NCI-H1436 (cell line): ENCODE measurements around the gene BNC2.

Source experiments
- DNase-seq: peaks from one replicate; lab custom pipeline; 2025; lab: John Stamatoyannopoulos, UW

Gene BNC2

DNA sequence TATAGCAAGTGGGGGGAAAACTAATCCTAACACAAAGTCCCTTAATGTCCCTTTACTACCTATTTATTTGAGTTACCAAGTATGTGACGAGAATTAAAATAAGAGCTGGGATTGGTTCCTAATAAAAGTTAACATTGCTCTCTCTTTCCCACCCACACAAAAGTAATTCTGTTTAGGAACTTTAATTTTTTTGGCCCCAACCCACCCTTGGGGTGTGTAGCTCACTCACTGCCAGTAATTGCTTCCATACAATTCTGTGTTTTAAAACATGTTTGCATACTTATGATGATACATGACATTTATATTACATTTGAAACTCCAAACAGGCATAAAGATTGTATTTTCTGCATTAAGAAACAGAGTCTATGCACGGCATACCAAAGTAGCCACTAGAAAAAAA lies 106.5 kb downstream of the BNC2 start:
- DNase-seq: no peak

DNA sequence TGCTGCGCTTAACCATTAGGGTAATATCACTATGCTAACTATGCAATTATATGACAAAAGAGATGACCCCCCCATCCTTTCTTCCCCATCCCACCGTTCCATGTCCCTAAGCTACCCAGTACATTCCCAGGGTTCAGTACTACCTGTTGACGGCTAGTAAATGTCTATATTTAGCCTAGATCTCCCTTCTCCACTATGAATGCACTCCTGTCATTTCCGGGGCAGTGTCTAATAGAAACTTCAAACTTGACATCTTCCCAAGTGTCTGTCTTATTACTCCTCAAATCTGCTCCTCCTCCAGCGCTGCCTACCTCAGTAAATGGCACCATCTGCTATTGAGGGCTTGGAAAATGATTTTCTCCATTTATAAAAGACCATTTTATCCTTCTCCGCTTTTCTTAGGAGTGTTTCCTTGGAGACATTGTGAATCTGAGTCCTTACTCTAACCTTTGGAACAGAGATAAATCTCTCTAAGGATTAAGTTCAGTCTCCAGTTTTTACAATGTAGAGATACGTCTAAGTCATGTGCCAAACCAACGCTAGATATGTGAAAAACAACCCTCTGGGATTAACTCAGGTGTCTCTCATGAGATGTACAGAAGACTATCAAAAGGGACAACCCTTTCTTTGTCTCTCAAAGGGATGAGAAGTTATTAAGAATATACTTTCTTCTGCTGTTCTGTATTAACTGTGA lies 114.9 kb downstream of the BNC2 start:
- DNase-seq: no peak

DNA sequence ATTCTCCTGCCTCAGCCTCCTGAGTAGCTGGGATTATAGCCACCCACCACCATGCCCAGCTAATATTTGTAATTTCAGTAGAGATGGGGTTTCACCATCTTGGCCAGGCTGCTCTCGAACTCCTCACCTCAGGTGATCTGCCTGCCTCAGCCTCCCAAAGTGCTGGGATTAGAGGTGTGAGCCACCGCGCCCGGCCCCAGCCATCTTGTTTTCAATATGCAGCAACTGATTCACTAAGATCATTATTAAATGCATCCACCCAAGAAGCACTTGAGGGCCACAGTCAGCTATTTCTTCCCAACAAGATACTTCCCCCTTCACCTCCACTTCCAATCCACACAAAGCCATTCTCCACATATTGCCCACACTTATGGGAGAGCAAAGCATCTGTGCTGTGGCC lies 115.8 kb downstream of the BNC2 start:
- no peak for DNase-seq

DNA sequence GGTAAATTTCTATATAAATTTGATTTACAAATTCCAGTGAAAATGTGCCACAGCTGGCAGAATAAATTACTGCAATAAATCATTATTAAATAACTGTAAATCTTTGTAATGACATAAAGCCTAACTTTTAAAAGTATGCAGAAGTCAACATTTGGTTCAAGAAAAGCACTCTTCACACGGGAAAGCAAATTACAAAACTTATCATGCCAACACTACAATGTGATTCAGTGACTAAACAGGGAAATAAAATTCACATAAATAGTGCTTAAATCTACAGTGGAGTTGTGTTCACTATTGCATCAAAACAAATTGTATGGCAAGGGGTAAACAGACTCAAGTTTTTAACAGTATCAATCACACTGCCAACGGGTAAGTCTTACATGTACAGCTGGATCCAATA lies 117.2 kb downstream of the BNC2 start:
- no peak for DNase-seq

DNA sequence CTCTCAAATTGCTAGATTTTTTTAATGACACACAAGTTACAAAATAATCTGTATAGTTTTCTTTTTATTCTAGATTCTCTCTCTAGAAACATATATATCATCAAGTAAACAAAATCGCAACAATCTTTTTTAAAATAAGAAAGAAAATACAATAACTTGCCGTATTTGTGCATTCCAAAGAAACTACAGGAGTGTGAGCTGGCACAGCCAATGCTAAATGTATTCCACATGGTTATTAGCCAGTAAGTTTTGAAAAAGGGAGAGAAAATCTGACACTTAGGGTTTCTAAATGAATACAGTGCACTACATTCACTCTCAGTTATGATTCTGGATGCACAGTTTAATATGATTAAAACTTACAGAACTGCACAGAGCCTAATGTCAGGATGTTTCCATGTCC lies 117.9 kb downstream of the BNC2 start:
- DNase-seq: no peak

DNA sequence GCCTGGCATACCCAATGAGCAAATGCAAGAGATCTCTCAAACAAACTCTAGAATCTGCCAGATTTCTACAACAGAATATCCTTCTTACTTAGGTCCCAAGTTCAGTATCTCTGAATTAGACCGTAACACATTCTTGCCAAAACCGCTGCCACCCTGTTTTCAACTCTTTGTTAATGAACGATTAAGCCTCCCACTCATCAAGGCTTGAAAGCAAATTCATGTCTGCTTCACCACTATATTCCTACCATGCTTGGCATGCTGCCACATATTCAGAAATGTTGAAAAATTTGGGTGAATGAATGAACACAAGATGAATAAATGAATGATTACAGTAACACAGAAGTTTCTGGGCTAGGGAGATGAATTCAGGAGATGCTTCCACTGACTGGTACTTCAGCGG lies 119.9 kb downstream of the BNC2 start:
- DNase-seq: no peak

DNA sequence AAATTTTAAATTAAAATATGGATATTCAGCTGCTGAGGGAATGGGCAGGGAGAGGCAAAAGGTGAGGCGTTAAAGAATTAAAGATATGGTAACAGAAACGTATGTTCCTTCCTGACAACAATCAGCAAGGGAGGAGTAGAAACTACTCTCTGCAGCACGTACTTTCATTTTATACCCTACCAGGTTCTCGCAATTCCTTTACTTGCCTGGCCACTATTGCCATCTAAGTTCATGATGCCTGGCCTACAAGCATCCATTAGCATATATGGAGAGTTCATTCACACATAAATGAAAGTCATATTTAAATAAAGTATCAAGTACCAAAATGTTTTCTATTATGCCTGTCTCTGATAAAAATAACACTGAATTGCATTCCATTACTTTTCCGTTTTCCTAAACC lies 125.1 kb downstream of the BNC2 start:
- no peak for DNase-seq

DNA sequence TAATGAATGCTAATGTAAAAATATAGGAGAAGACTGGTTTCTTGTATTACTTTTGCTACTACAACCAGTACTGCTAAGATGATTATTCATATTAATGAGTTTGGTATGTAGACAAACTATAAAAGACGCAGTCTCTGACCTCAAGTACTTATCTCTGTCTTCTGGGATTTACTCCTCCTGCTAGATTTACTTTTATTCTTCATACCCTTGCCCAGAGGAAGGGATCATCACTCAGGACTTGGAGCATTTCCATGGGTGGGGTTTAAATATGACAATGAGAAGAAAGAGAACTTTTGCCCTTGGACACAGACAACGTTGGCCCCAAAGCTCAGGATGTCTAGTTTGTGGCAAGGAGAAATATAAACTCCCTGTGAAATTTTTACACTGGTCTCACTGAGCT lies 126.1 kb downstream of the BNC2 start:
- no peak for DNase-seq

DNA sequence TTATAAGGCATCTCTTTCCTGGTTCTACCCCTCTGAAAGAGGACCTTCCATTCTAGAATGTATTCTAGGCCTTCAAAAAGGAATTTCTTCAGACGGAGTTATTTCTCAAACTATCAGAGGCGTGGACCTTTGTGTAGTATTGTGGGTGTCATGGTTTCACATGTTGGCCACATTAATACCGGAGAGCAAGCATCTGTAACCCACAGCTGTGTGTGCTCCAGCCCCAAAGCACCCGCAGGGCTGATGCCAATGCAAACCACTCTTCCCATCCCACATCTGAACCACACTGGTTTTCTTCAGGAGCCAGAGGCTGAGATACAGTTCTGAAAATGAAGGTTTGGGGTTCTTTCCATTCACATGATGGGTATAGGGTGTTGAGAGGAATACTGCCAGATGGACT lies 127.1 kb downstream of the BNC2 start:
- DNase-seq: no peak

DNA sequence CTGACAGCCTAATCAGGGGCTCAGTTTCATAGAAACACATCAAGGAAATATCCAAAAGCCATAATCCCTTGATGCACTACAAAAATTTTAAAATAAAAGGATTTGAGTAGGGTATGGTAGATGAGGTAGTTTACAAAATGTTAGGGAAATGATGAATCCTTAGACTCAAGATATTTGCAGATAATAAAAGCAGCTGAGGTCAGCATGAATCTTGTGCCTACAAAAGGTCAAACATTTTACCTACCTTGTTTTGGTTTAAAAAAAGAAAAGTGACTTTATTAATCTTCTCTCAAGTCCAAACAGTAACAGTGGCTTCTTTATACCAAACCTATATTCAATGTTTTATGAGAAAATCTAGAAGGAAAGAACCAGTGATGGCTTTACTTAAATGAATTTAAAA lies 135.5 kb downstream of the BNC2 start:
- no peak for DNase-seq

DNA sequence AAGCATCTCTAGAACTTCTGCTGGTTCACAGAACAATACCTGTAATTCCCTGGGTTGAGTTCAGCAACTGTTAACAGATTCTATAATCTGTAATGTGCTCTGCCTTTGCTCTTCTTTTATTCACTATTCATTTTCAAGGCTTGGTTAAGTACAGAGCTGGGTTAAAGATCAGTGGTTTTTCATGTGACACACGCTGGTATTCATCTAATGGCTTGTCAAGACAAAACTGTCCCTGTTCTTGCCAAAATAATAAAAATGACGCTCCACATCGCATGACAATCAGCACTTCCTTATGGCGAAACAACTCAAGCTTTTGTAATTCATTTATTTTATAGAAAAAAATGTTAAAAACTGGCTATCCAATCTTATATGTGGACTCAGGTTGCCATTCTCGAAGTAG lies 137.9 kb downstream of the BNC2 start:
- DNase-seq: no peak

DNA sequence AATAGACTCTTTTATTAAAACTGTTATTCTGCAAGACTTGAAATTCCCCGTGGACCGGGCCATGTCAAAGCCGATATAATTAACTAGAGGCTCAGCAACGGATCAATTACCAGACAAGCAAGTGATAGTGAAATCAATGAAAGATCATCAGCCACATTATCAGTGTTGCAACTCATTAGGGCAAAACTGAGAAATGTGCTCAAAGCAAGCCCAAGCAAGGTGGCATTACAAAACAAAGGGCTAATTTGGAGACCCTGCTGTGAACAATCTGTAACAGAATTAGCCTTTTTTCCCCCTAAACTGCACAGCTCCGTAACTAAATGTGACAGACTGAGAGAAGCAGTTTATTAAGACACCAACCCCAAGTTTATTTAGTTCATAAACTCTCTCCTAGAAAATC lies 140.3 kb downstream of the BNC2 start:
- no peak for DNase-seq

DNA sequence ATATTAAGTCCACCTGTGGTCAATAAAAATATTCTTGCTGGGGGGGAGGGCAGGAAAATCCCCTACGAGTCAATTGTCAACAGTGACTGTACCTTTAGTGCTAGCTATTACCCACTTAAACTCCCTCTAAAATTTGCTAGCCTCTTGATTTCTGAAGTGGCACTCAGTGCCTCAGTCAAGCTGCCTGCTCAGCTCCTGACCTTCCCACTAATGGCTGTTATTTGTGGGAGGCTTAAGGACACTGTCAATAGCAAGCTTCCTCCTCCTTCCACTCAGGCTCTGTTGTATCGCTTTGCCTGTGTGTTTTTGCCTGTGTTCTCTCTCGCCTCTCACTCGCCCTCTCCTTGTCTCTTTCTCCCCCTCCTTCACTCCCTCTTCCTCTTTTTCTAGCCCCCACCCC lies 140.8 kb downstream of the BNC2 start:
- DNase-seq: peak; percentile 85

DNA sequence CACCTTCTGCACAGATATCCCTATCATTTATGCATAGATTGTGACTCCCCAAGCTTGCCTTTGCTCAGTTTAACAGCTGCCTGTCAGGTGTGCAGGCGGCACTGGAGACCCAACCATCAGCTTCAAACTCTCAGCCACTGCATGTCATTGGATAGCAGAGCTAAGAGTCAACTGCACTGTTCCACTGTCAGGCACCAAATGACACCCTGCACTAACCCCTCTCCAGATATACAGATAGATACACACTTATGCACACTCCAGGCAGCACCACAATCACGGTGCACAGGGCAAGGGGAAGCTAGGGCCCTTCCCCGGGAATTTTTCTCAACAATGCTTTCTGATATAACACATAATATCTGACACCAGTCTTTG lies 142.3 kb downstream of the BNC2 start:
- no peak for DNase-seq

DNA sequence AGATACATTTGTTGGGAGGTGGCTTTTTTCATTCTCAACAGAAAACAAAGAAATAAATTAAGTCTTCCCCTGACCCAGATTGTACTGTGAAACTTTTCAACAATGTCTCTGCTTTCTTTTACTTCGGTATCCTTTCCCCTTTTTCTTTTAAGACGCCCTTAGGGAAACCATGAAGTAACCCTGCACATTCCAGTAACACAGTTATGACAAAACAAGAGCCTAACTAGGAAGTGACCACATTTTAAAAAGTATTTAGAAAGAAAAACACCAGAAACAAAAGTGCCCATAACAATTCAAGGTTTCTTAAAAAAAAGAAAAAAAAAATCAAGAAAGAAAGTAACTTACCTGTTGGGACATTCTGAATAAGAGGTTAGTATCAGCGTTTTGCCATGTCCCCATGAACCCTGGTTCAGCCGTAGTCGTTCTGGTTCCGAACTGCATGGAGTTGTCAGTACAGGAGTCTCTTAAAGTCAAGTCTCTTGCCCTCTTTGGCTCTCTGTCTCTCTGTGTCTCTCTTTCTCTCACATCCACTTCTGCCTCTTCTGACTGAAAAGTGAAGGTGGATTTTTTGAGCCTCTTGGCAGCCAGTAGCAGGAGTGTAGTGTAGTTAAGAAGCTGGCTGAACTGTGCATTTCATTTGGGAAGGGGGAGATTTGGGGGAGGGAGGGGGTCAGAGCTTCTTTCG lies 142.9 kb downstream of the BNC2 start:
- no peak for DNase-seq

DNA sequence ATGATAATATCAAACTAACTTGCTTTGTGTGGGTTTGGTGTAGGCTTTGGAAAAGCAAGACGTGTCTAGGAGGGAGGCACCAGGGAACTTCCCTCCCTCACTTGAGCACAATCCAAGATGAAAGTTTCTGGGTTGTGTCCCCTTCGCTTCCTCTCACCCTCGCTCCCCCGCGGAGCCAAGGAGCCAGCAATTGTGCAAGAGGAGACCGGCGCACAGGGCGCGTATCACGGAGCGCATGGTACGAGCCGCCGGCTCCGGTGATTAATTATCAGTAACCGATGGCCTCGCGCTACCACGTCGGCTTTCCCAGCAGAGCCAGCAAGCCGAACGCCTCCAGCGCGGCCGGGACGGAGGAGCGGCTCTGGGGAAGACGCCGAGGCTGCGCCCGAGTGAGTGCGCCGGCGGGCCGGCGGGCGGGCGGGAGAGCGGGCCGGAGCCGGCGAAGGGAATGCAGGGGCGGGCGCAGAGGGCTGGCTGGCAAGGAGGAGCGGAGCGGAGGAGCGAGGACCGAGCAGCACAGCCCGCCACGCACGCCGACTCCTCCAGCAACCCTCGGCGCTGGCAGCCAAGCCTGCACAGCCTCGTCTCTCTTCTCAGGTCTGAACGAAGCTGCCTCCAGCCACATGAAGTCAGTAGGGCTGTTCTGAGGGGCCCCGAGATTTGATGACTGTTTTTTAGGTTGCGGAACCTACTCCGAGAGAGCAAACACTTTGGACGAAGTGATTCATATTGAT lies 143.6 kb downstream of the BNC2 start:
- DNase-seq: peak; percentile 39

DNA sequence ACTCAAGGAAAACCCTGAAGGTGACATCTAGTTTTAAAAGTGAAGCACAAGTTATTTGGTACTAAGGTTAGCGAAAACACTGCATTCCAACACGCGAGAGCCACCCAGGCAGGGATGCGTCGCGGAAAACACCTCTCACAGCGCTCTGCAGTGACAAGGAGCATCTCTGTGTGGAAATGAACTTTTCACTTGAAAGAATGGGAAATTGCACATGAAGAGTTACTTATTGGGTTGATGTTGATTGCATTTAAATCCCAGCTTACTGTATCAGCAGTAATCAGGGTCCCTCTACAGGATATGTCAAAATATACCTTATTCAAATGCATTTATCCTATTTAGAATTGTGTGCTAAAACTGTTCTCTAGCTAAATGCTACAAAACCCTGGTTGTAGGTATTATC lies 144.4 kb downstream of the BNC2 start:
- DNase-seq: no peak

DNA sequence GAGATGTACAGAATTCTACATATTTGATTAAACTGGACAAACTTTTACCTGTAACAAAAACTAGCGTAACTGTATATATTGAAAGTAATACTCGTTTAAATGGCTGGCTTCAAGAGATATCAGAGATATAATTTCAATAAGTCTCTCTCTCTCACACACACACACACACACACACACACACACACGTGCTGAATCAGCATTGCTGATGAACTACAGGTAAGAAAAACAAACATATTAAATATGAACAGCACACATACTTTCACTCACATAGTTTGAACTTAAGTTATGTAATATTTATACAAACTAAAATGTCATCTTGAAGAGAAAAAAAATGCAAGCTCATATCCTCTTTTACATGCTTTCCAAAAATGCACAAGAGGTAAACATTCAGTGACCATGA lies 145.4 kb downstream of the BNC2 start:
- DNase-seq: no peak

DNA sequence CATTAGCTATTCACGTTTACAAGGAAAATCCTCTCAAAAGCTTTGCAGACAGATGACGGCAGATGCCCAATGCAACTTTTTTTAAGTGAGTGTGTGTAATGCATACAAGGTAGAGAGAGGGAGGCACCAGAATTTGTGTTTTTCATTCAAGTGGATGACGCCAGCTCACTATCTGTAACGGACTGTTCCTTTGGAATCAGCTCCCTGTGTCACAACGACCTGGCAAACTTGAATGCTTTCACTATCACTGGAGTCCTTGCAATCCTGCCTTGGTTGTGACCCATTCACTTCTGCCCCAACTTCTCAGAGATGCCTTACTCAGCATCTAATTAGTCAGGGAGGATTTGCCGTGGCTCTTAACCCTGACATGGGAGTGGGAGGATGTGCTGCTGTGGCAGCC lies 148.5 kb downstream of the BNC2 start:
- DNase-seq: no peak

DNA sequence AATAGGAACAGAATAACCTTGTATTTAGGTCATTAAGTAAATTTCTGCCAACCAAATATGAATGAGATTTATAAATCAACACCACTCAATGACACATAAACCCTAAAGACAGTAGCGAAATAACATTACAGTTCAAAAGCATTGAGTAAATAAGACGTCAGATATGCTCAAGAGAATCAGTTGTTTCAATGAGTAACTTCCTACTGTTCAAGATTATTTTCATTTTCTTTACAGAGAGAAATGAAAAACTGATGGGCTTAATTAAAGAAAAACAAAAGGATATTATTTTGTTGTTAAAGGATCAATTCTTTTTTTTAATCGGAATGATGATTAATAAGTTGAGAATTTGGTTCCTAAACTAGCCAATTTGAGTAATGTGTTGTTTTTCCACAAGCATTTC lies 150.1 kb downstream of the BNC2 start:
- DNase-seq: no peak

DNA sequence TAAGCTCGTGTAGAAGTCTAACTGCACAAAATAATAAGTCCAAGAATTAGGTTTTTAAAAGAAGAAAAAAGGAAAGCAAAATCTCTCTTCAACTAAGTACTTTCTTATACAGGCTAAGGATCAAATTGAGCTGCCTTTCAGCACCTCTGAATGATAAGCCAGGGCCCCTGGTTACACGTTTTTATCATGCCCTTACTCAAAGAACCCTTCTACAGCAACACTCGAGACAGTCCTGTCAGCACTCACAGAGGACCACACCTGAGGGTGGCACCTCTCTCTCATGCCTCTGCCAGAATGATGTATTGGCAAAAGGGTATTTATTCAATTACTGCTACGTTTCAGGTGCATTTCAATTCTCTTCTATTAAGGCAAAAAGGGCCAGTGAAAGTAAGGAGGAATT lies 150.5 kb downstream of the BNC2 start:
- no peak for DNase-seq

DNA sequence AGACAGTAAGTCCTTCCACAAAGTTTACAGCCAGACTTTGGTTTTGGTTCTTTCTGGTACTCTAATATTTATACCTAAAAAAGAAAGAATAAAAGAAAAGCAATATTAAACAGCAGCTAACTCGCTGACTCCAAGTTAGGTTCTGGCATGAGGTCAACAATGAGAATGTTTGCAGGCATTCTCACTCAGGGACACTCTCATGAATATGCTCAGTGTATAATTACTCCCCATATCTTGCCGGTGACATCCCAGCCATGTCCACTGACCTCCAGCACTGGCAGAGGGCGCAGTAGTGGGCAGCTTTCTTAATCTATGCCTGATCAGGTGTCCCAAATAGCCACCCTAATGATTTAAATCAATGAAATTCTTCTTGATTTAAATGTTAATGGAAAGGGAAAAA lies 151.5 kb downstream of the BNC2 start:
- DNase-seq: no peak

DNA sequence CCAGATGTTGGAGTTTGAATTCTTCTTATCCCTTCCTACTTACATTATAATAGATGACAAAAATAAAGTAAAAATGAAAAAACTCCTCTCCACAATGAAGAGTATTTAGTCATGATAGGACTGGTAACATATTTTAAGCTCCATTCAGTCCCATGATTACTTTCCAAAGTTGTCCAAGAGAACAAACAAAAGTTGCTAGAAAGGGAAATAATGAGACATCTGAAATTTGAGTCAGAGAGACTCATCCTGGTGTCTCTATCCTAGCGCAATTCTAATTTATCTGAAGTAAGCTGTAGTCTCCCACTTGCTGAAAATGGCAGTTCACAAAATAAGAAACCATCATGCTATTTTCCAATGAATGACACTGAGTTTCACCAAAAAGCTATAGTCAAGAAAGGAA lies 152.2 kb downstream of the BNC2 start:
- no peak for DNase-seq

DNA sequence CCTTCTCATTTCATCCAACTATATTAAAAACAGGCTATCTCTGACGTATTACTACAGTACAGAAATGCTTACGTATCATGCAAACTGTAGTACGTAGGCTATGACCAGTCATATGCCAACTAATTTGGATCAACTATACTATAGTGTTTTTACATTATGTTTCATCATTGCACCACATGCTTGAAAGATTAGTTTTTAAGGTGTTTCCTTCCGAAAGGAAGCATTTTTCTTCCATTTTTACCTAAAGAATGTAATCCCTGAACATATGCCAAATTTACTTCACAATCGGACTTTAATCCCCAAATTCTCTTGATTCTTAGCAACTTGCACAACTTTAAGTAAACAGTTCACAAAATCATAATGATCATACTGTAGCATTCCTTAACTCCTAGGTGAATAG lies 153.9 kb downstream of the BNC2 start:
- no peak for DNase-seq
